SK-N-SH (cell line): ENCODE results near the gene PRKAG1. TPM values are rescaled to one million over a fixed set of nuclear protein-coding genes. Genes with fewer than 3 reads are reported as not detected.

Experiments used
- CTCF ChIA-PET: fragments of 300-600, 350-600 bp; formaldehyde crosslinking; extraction: SDS; loops from one replicate; lab custom pipeline; 2021; lab: Yijun Ruan, JAX
- POLR2A ChIA-PET: fragments of 350-600 bp; sonication (Branson Sonifier 250); formaldehyde crosslinking; extraction: SDS; loops from one replicate; lab custom pipeline; 2020; ENCODE audit warnings: antibody characterized with exemption, inconsistent platforms; lab: Yijun Ruan, JAX
- DNase-seq: peaks from one replicate; pipeline ENCODE4 v3.0.0; 2012
- H2AFZ ChIP-seq: fragments of 200-600 bp; sonication (generic); 2 replicates; pipeline ENCODE4 v1.8.1; 2016; ENCODE audit warnings: antibody characterized with exemption, mild to moderate bottlenecking, low read depth
- H3F3A ChIP-seq: fragments of 200-600 bp; sonication (generic); replicated peaks from 2 replicates; pipeline ENCODE3; 2016; ENCODE audit warnings: antibody characterized with exemption, mild to moderate bottlenecking; ENCODE audit not compliant: insufficient read depth
- H3K27ac ChIP-seq, 2 experiments: fragments of 200-500 bp in 1 of 2; fragments of 200-600 bp in 1 of 2; sonication (Bioruptor generic) in 1 of 2; sonication (generic), shearing (Covaris generic) in 1 of 2; 2 replicates each; pipeline versions ENCODE4 v1.5.1 to v1.6.1; 2014 to 2016; ENCODE audit warnings: low read depth in 2 of 2, inconsistent platforms in 1 of 2, low read length in 1 of 2, mild to moderate bottlenecking in 1 of 2, mixed read lengths in 1 of 2
- H3K27me3 ChIP-seq: fragments of 200-600 bp; sonication (generic), shearing (Covaris generic); 2 replicates; pipeline ENCODE4 v1.6.1; 2016; ENCODE audit warnings: mixed run types; ENCODE audit not compliant: insufficient read depth
- H3K36me3 ChIP-seq, 2 experiments: fragments of 200-500 bp in 1 of 2; fragments of 200-600 bp in 1 of 2; sonication (Bioruptor generic) in 1 of 2; sonication (generic) in 1 of 2; replicated peaks in 1 of 2; 2 replicates each; pipeline versions ENCODE3 to v1.5.1; 2014 to 2016; ENCODE audit warnings: low read length in 1 of 2, mild to moderate bottlenecking in 1 of 2; ENCODE audit not compliant: insufficient read depth in 2 of 2, control insufficient read depth in 1 of 2
- H3K4me1 ChIP-seq, 2 experiments: fragments of 200-500 bp in 1 of 2; fragments of 200-600 bp in 1 of 2; sonication (Bioruptor generic) in 1 of 2; sonication (generic), shearing (Covaris generic) in 1 of 2; 2 replicates each; pipeline versions ENCODE4 v1.5.1 to v1.6.1; 2014 to 2016; ENCODE audit warnings: low read depth in 1 of 2, low read length in 1 of 2, mixed run types in 1 of 2; ENCODE audit not compliant: insufficient read depth in 2 of 2, control insufficient read depth in 1 of 2
- H3K4me2 ChIP-seq: fragments of 200-600 bp; sonication (generic), shearing (Covaris generic); 2 replicates; pipeline ENCODE4 v1.6.1; 2017; ENCODE audit warnings: mixed run types
- H3K4me3 ChIP-seq, 2 experiments: fragments of 200-500 bp in 1 of 2; fragments of 200-600 bp in 1 of 2; sonication (Bioruptor generic) in 1 of 2; sonication (generic), shearing (Covaris generic) in 1 of 2; 2 replicates each; pipeline versions ENCODE4 v1.5.1 to v1.8.1; 2014 to 2016; ENCODE audit warnings: low read depth in 2 of 2, inconsistent platforms in 1 of 2, low read length in 1 of 2, mild to moderate bottlenecking in 1 of 2, mixed read lengths in 1 of 2, moderate library complexity in 1 of 2
- H3K79me2 ChIP-seq: fragments of 200-600 bp; sonication (generic); 2 replicates; pipeline ENCODE4 v1.8.1; 2017; ENCODE audit warnings: mild to moderate bottlenecking; ENCODE audit not compliant: insufficient read depth
- H3K9ac ChIP-seq: fragments of 200-600 bp; sonication (generic); 2 replicates; pipeline ENCODE4 v1.6.1; 2017; ENCODE audit warnings: mixed run types
- H3K9me2 ChIP-seq: fragments of 200-600 bp; sonication (generic); 2 replicates; pipeline ENCODE4 v1.6.1; 2017; ENCODE audit warnings: mixed run types
- H3K9me3 ChIP-seq: fragments of 200-600 bp; sonication (generic); 2 replicates; pipeline ENCODE4 v1.6.1; 2017; ENCODE audit warnings: mixed run types, mild to moderate bottlenecking, moderate library complexity
- H4K20me1 ChIP-seq: fragments of 200-600 bp; sonication (generic); 2 replicates; pipeline ENCODE4 v1.6.1; 2017; ENCODE audit warnings: mild to moderate bottlenecking, mixed run types; ENCODE audit not compliant: insufficient read depth
- CTCF ChIP-seq: fragments of 200-600 bp; sonication (generic); IDR thresholded peaks from 2 replicates; pipeline ENCODE4 v1.6.1; 2017; ENCODE audit warnings: antibody characterized with exemption, mild to moderate bottlenecking, moderate library complexity
- FOXM1 ChIP-seq: IDR thresholded peaks from 2 replicates; pipeline ENCODE4 v1.4.0; 2012; ENCODE audit warnings: low read depth, mild to moderate bottlenecking
- GABPA ChIP-seq: IDR thresholded peaks from 2 replicates; pipeline ENCODE4 v1.4.0; 2012; ENCODE audit warnings: low read depth, mild to moderate bottlenecking
- MXI1 ChIP-seq: IDR thresholded peaks from 2 replicates; pipeline ENCODE4 v1.6.1; 2012; ENCODE audit warnings: mild to moderate bottlenecking, low read depth, low read length, improper control_type of control experiment
- PBX3 ChIP-seq: IDR thresholded peaks from 2 replicates; pipeline ENCODE4; 2012
- POLR2AphosphoS5 ChIP-seq: IDR thresholded peaks from 2 replicates; pipeline ENCODE4 v1.6.1; 2012; ENCODE audit warnings: low read depth, low read length
- REST ChIP-seq: IDR thresholded peaks from 2 replicates; pipeline ENCODE4 v1.6.1; 2012; ENCODE audit warnings: mild to moderate bottlenecking, low read depth, low read length, moderate library complexity
- TAF1 ChIP-seq: IDR thresholded peaks from 2 replicates; pipeline ENCODE4 v1.6.1; 2012; ENCODE audit warnings: low read depth, mild to moderate bottlenecking, low read length, moderate library complexity, borderline replicate concordance
- USF1 ChIP-seq: IDR thresholded peaks from 2 replicates; pipeline ENCODE4 v1.4.0; 2012; ENCODE audit warnings: low read depth, borderline replicate concordance
- USF2 ChIP-seq: fragments of 150-350 bp; IDR thresholded peaks from 2 replicates; pipeline ENCODE4 v1.6.1; 2017; ENCODE audit warnings: antibody characterized with exemption, low read length, low read depth, borderline replicate concordance
- WGBS: methylation state at CpG from one replicate; pipeline ENCODE4 v1.1.6; 2017; ENCODE audit warnings: low lambda C conversion rate; 5-methylcytosine and 5-hydroxymethylcytosine counted together
- polyA plus RNA-seq, 3 experiments: library from polyadenylated mRNA; depleted of rRNA; stranded (reverse); fragments of >200 nt; gene quantifications; 2 replicates each; pipeline ENCODE4 v1.2.3, GENCODE V29; 2012

The PRKAG1 gene
- polyA plus RNA-seq, 1 of the 3 experiments (the other 2 are of a cell fraction), result 75.1 TPM

GRCh38 chr12:49039421-49040363, 21.1 kb upstream of the PRKAG1 start:
- H3K27me3 ChIP-seq, result no peaks in the 10 kb centered on the region
- TF ChIP-seq REST (no peak), PBX3 (no peak), USF1 (no peak), CTCF (no peak), MXI1 (no peak), USF2 (no peak), POLR2AphosphoS5 (no peak), GABPA (no peak), FOXM1 (no peak), TAF1 (no peak)
- no peaks in the 10 kb centered on the region for H3K9me3 ChIP-seq
- 98% methylated on average over 23 of the region's 30 CpGs for WGBS
- H3K9ac ChIP-seq, result no peak overlapping the region
- no peak overlapping the region for H2AFZ ChIP-seq
- DNase-seq, result no peak
- no peaks in the 10 kb centered on the region for H4K20me1 ChIP-seq
- no peaks in the 10 kb centered on the region for H3K4me1 ChIP-seq
- ChIA-PET POLR2A (interaction anchor here (1.3 kb wide), 1 partner anchor 10 kb away, joined by 3 read pairs; no protein-coding TSS in a partner anchor), CTCF (interaction anchor here (0.8 to 1.7 kb wide), 6 partner anchors 9 to 51 kb away, joined by 3 to 8 read pairs (median 4); no protein-coding TSS in a partner anchor)
- no peaks in the 10 kb centered on the region for H3K79me2 ChIP-seq
- H3K27ac ChIP-seq, result no peak overlapping the region
- H3K4me3 ChIP-seq, result no peak overlapping the region
- no peak overlapping the region for H3K4me2 ChIP-seq
- peaks cover 48 to 88% of the 10 kb centered on the region in 2 experiments for H3K36me3 ChIP-seq
- no peaks in the 10 kb centered on the region for H3F3A ChIP-seq
- H3K9me2 ChIP-seq, result no peaks in the 10 kb centered on the region
